ENCODE results near the gene SEMA3E. TPM values are rescaled to one million over a fixed set of nuclear protein-coding genes. Genes with fewer than 3 reads are reported as not detected.

SEMA3E gene
- total RNA-seq, 4 donors from 2014 or later: 10.1 to 29.2 (median 15.8) TPM

- Histone ChIP-seq H3K9me3 (no peaks in the 10 kb centered on the region), H3K4me3 (no peak overlapping the region), H3K27ac (replicated peaks in 1 of 4) (no peak overlapping the region), H3K4me1 (peaks cover 0 to 13% (median 6%) of the 10 kb centered on the region in 4 donors), H3K36me3 (no peaks in the 10 kb centered on the region), H3K27me3 (no peaks in the 10 kb centered on the region)
- TF ChIP-seq POLR2AphosphoS5 (IDR thresholded peaks at IDR 0.05): no peak
- no peak for TF ChIP-seq EP300 (IDR thresholded peaks at IDR 0.05)
- TF ChIP-seq POLR2A (IDR thresholded peaks at IDR 0.05; ENCODE audit: low read depth): no peak
- no peak for TF ChIP-seq CTCF (IDR thresholded peaks at IDR 0.05)
- 28% methylated on average over 2 of the region's 2 CpGs for WGBS
- intact Hi-C loops (cut with DNase I): no loop called here
- no peak for DNase-seq (ENCODE audit: extremely low spot score)
Measured at GRCh38 chr7:83658126-83658525, 9.2 kb upstream of the SEMA3E start.

- TF ChIP-seq EP300 (IDR thresholded peaks at IDR 0.05) (no peak), CTCF (IDR thresholded peaks at IDR 0.05) (peak; percentile 73 to 80 (median 79))
- Histone ChIP-seq H3K36me3 (no peaks in the 10 kb centered on the region), H3K4me1 (peaks cover 0 to 13% (median 6%) of the 10 kb centered on the region in 4 donors), H3K9me3 (no peaks in the 10 kb centered on the region), H3K4me3 (no peak overlapping the region), H3K27ac (replicated peaks in 1 of 4) (no peak overlapping the region), H3K27me3 (no peaks in the 10 kb centered on the region)
- DNase-seq (ENCODE audit: extremely low spot score): no peak
- 28% methylated on average over 2 of the region's 2 CpGs for WGBS
- intact Hi-C loops (cut with DNase I): loop anchor here (2.0 kb wide), 1 partner anchor 243 kb away; no protein-coding TSS in a partner anchor
Measured at GRCh38 chr7:83655951-83656556, 7.1 kb upstream of the SEMA3E start.

- WGBS: 100% methylated on average over 1 of the region's 1 CpG
- H3K9me3 ChIP-seq: no peaks in the 10 kb centered on the region
- no peak overlapping the region for H3K4me3 ChIP-seq
- intact Hi-C loops (cut with DNase I): no loop called here
- peaks cover 0 to 19% (median 12%) of the 10 kb centered on the region in 4 donors for H3K4me1 ChIP-seq
- no peaks in the 10 kb centered on the region for H3K36me3 ChIP-seq
- no peaks in the 10 kb centered on the region for H3K27me3 ChIP-seq
- TF ChIP-seq POLR2A (IDR thresholded peaks at IDR 0.05; ENCODE audit: low read depth) (no peak), EP300 (IDR thresholded peaks at IDR 0.05) (no peak), CTCF (IDR thresholded peaks at IDR 0.05) (no peak)
- no peak for DNase-seq (ENCODE audit: extremely low spot score)
- H3K27ac ChIP-seq (replicated peaks in 1 of 4): no peak overlapping the region
Measured at GRCh38 chr7:83652481-83652880, 3.5 kb upstream of the SEMA3E start.

GRCh38 chr7:83649701-83650100, 762 bp upstream of the SEMA3E start:
- no peak overlapping the region for H3K4me3 ChIP-seq
- intact Hi-C loops (cut with DNase I): no loop called here

More at GRCh38 chr7:83649701-83650100, 762 bp upstream of the SEMA3E start:
- DNase-seq (ENCODE audit: extremely low spot score): no peak
- Histone ChIP-seq H3K27me3 (no peaks in the 10 kb centered on the region), H3K27ac (replicated peaks in 1 of 4) (peak overlapping the region in 2 of 4 donors; percentile 65 to 76), H3K36me3 (no peaks in the 10 kb centered on the region), H3K9me3 (no peaks in the 10 kb centered on the region), H3K4me1 (peaks cover 0 to 19% (median 8%) of the 10 kb centered on the region in 4 donors)
- TF ChIP-seq POLR2AphosphoS5 (IDR thresholded peaks at IDR 0.05) (no peak), POLR2A (IDR thresholded peaks at IDR 0.05; ENCODE audit: low read depth) (no peak), EP300 (IDR thresholded peaks at IDR 0.05) (no peak), CTCF (IDR thresholded peaks at IDR 0.05) (no peak)
